DMS53 treated with DMSO at 0.1 percent for 48 hours (cell line): ENCODE data around the gene UCK1.
"Not testable (repeated sequence)": the region's sequence is repeated elsewhere in the genome, so short reads cannot be mapped to it uniquely, and the experiment has no call there.

Experiments
- DNase-seq: peaks from one replicate; lab custom pipeline; 2025; ENCODE audit not compliant: unreplicated experiment; lab: John Stamatoyannopoulos, UW

Gene UCK1

DNA sequence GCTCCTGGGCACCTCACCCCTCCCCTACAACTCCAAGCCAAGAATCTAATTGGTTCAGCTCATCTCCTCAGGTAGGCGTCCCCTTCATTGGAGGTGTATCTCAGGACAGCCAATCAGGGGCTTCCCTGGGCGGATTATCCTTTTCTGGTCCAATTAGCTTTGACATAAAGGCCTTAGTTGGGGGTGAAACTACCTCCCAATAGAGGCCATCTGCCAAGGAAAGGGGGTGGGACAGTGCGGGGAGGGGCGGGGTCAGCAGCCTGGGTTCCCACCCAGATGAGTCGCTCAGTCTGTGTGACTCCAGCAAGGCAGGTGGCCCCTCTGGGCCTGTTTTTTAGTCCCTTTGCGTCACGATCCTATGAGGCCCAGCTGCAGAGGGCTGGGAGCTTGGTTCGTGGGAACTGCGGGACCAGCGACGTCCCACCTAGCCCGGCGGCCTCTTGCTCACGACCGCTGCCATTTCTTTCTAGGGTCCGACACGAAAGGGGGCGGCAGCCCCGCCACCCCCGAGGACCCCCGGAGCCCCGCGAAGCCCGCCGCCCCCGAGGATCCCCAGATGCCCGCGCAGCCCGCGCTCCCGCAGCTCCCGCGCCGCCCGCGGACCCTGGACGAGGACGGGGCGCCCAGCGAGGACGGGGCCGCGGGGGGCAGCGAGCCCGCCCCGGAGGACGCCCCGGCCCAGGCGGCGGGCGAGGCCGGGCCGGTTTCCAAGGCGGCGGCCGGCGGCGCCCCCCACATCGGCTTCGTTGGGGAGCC, 23.2 kb upstream of the UCK1 start:
- DNase-seq, result no peak

GRCh38 chr9:131552030-131552429, 21.0 kb upstream of the UCK1 start:
- no peak for DNase-seq

- not testable (repeated sequence) for DNase-seq
Observed at GRCh38 chr9:131550465-131550864, 19.4 kb upstream of the UCK1 start.

DNA sequence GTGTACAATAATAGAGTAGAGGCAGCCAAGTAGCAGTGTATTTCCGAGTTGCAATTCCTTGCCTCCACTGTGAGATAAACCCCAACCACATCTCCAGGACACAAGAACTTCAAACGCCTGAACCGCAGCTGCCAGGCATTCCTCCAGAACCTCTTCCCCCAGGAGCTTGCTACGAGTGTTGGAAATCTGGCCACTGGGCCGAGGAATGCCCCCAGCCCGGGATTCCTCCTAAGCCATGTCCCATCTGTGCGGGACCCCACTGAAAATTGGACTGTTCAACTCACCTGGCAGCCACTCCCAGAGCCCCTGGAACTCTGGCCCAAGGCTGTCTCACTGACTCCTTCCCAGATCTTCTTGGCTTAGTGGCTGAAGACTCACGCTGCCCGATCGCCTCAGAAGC, 18.1 kb upstream of the UCK1 start:
- DNase-seq, result not testable (repeated sequence)

DNA sequence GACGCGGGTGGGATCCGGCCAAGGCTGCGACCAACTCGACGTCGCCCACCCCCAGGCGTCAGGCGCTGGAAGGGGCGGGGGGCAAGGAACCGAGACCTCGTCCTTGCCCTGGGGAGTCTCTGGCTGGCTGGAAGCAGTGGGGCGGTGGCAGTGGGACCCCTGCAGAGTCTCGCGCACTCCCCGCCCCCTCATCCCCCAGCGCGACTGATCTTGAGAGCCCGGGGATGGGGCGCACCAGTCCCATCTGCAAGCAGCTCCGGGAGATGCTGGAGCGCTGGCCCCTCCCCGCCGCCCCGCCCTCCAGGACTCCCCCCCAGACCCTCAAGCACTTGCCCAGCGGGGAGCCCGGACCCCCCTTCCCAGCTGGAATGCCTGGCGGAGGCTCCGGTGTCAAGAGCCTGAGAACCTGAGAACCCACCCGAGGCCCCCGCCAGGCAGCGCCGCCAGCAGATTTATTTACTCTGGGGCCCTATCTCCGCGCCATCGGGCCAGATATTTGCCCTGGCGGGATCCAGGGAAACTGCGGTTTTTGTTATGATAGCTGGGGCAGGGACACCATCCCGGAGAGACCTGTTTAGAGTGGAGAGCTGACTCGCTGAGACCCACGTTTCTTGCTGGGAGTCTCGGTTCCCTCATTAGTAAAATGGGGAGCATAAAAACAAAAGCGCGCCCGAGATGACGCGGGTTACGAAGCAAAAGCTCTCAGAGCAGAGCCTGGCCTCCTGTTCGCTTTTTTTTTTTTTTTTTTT, 15.4 kb upstream of the UCK1 start:
- peak; percentile 44 for DNase-seq

- DNase-seq, result no peak
Observed at GRCh38 chr9:131545786-131546335, 14.8 kb upstream of the UCK1 start.

GRCh38 chr9:131545003-131545785, 14.1 kb upstream of the UCK1 start, which contains the start of gene PRRT1B:
Gene PRRT1B (plus strand): TSS chr9:131545523. CDS start chr9:131545616, 93 bp downstream.
- DNase-seq, result peak; percentile 92

DNA sequence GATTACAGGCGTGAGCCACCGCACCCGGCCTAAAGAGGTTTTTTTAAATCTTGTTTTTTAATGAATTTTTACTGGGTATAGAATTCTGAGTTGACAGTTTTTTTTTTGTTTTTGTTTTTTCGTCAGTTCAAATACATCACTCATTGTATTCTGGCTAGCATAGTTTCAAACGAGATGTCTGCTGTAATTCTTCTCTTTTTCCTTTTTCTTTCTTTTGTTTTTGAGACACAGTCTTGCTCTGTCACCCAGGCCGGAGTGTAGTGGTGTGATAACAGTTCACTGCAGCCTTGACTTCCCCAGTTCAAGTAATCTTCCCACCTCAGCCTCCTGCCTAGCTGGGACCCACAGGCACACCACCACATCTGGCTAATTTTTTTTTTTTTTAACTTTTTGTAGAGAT, 12.1 kb upstream of the UCK1 start:
- DNase-seq, result no peak

GRCh38 chr9:131539223-131539923, 8.3 kb upstream of the UCK1 start:
- no peak for DNase-seq

DNA sequence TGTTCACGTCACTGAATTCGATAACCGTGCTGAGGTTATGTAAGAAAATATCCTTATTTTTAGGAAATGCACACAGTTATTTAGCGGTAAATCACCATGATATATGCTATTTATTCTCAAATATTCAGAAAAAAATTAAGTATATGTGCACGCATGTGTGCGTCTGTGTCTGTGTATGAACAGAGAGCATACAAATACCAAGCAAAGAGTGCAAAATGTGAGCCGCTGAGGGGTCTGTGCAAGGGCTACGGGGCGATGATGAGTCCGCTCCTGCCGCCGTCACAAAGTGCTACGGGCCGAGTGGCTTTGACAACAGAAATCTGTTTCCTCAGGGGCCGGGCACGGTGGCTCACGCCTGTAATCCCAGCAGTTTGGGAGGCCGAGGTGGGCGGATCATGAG, 6.9 kb upstream of the UCK1 start:
- no peak for DNase-seq

- no peak for DNase-seq
Observed at GRCh38 chr9:131534721-131535237, 3.7 kb upstream of the UCK1 start.

DNA sequence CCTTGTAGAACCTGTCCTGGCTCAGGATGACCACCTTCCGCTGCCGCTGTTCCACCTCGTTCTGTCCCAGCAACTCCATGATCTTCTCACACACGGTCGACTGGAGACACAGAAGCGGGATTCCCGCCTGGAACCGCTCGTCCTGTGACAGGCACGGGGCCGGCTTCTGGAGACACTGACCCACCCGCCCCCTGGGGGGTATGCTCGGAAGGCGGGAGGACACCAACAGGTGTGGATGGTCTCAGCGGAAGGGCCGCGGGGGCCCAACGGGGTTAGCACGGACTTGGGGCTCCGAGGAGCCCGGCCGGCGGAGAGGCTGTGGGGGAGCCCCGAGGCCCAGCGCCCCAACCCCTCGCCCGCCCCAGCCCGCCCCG, 530 bp downstream of the UCK1 start:
- peak; percentile 38 for DNase-seq

- DNase-seq, result no peak
Observed at GRCh38 chr9:131529597-131530545, 1.2 kb downstream of the UCK1 start.

DNA sequence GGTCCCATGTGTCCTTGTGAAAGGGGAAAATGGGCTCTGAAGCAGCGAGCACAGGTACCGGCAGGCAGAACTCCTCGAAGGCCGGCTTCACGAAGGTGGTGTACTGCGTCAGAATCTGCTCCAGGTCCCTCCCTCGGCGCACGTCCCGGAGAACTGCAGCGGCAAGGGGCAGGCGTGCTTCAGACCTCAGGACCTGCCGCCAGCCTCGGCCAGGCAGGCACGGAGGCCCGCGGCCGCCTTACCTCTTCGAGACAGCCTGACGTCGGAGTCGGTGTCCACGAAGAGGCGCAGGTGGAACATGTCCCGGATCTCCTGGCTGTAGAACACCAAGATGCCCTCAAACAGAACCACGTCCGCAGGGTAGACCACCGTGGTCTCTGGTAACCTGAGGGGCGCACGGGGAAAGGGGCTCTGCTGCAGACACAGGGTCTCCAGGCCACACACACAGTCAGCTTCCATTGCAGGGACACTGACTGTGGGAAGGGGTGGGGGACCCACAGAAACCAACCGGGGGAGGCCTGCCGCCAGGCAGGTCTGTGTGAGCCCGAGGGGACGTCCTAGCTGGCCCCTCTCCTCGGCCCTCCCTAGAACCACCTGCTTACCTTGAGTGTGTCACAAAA, 2.1 kb downstream of the UCK1 start:
- no peak for DNase-seq

GRCh38 chr9:131528186-131528585, 2.9 kb downstream of the UCK1 start:
- no peak for DNase-seq

DNA sequence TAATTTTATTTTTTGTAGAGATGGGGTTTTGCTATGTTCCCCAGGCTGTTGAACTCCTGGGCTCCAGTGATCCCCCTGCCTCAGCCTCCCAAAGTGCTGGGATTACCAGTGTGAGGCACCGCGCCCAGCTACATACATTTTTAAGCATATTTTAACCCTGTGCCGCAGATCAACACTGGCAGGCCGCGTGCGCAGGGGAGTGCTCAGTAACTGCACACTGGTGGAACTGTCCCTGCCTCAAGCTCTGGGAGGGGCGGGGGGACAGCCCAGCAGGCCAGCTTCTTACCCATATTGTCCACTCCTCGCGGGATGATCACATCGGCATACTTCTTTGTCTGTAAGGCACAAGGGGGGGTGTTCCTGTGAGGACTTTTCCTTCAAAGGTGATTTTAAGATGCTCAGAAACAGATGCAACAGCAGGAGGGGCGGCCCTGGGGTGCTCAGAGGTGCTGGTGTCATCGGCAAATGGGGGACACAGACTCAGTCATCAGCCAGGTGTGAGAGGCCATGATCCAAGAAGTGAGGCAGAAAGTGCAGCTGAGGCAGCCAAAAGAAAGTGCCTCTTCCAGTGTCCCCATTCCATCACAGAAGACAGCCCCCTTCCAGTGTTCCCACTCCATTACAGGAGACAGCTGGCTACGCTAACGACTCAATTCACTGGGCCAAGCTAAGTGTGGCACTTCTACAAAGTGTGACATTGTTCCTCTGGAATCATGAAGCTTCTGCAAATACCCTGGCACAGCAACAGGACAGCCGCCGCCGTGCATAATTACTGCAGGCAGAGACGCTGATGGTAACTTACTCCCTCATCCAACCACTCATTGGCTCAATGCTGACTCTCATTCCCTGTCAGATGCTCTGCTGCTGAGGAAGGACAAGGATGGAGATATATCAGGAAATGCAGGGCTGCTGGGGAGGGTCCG, 5.2 kb downstream of the UCK1 start:
- no peak for DNase-seq

DNA sequence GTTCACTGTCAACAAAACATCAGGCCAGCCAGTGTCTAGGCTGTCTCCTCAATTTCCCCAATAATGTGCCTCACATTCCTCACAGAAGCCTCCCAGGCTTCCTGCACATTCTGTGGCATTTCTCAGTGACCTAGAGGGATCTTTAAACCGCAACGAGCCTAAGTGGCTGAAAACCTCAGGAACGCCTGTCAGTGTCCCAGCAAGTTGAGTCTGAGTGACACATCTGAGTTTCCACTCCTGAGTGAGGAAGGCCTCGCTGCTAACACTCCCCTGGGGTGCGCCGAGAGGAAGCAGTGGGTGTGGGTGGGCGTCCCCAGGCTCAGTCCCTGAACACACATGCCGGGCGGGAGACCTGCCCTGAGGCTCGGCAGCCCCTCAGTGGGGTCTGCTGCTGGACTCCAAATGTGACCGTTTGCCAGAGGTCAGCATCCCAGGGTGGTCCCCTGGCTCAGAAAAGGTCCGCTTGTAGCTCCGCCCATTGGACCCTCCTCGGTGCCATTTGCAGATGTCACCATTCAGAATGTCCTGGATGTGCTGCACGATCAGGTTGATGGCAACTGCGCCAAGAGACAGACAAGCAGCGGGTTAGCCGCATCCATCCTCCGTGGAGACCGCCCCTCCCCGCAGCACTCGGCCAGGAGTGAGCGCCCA, 6.3 kb downstream of the UCK1 start:
- no peak for DNase-seq
